ENCODE measurements around the gene SLC25A36.

GRCh38 chr3:140896997-140897396 lies 44.6 kb upstream of the SLC25A36 start:
- TF ChIP-seq POLR2A (IDR thresholded peaks at IDR 0.05; ENCODE audit: low read depth, low read length) (no peak), CTCF (IDR thresholded peaks at IDR 0.05; ENCODE audit: extremely low read depth in 1 of 2, insufficient read depth in 1 of 2, low read depth in 1 of 2, low read length in 2 of 2) (no peak), POLR2AphosphoS5 (IDR thresholded peaks at IDR 0.05; ENCODE audit: insufficient read depth, low read depth, low read length) (no peak), MAX (IDR thresholded peaks at IDR 0.05; ENCODE audit: insufficient read depth, insufficient read length) (no peak), JUN (IDR thresholded peaks at IDR 0.05; ENCODE audit: borderline replicate concordance, insufficient read depth, insufficient read length, low read depth) (no peak), EZH2 (IDR thresholded peaks at IDR 0.05; ENCODE audit: borderline replicate concordance, low read depth, low read length, severe bottlenecking) (no peak), MYC (IDR thresholded peaks at IDR 0.05; ENCODE audit: low read depth, low read length) (no peak), FOS (IDR thresholded peaks at IDR 0.05; ENCODE audit: borderline replicate concordance, insufficient read depth, low read length) (no peak)

Data from endothelial cell of umbilical vein (primary cell).